ENCODE results near the gene PNMA6E.

DNA sequence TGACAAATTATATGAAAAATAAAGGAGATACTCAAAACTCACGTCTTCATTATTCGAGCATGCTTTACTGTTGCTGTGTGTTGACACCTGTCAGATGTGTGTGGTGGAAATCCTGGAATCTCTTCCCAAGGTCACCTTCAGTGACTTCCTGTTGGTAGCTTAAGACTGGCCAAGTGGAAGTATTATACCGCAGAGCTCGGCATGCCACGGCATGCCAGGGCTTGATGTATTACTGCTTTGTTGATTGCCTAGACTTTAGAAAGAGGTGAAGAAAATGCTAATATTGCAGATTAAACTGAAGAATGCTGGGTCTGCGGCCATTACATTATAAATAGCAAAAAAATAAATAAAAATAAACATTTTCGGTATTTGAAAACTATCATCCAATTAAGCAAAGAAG is 40.1 kb upstream of the PNMA6E start:
- TF ChIP-seq MYC (IDR thresholded peaks at IDR 0.05; ENCODE audit: low read depth, low read length) (no peak), POLR2A (IDR thresholded peaks at IDR 0.05; ENCODE audit: extremely low read depth, insufficient read length) (no peak)
- TF ChIP-seq, protein P1, sequence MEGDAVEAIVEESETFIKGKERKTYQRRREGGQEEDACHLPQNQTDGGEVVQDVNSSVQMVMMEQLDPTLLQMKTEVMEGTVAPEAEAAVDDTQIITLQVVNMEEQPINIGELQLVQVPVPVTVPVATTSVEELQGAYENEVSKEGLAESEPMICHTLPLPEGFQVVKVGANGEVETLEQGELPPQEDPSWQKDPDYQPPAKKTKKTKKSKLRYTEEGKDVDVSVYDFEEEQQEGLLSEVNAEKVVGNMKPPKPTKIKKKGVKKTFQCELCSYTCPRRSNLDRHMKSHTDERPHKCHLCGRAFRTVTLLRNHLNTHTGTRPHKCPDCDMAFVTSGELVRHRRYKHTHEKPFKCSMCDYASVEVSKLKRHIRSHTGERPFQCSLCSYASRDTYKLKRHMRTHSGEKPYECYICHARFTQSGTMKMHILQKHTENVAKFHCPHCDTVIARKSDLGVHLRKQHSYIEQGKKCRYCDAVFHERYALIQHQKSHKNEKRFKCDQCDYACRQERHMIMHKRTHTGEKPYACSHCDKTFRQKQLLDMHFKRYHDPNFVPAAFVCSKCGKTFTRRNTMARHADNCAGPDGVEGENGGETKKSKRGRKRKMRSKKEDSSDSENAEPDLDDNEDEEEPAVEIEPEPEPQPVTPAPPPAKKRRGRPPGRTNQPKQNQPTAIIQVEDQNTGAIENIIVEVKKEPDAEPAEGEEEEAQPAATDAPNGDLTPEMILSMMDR (IDR thresholded peaks at IDR 0.05; ENCODE audit: low read depth, low read length) = no peak
- TF ChIP-seq, protein P2, sequence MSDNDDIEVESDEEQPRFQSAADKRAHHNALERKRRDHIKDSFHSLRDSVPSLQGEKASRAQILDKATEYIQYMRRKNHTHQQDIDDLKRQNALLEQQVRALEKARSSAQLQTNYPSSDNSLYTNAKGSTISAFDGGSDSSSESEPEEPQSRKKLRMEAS (IDR thresholded peaks at IDR 0.05; ENCODE audit: low read depth, low read length) = no peak
